Liver (tissue), 9 donors: ENCODE data around the gene MIOX. TPM values are rescaled to one million over a fixed set of nuclear protein-coding genes. Genes with fewer than 3 reads are reported as not detected.

Experiments used
- DNase-seq: peaks from one replicate; pipeline ENCODE4 v3.0.0-alpha.2; 2017; ENCODE audit warnings: low spot score
- H3K27ac ChIP-seq, 2 donors: one replicate each; pipeline ENCODE4 v1.7.0; 2013; ENCODE audit warnings: inconsistent platforms in 2 of 2, low read length in 2 of 2, control low read depth in 1 of 2, low read depth in 1 of 2, mild to moderate bottlenecking in 1 of 2
- H3K27me3 ChIP-seq, 4 donors: one replicate each; pipeline versions ENCODE4 v1.6.1 to v1.7.0; 2013; ENCODE audit warnings: low read length in 3 of 4, inconsistent platforms in 1 of 4, mild to moderate bottlenecking in 1 of 4, moderate library complexity in 1 of 4; ENCODE audit not compliant: control insufficient read depth in 4 of 4, insufficient read depth in 4 of 4
- H3K36me3 ChIP-seq, 4 donors: one replicate each; pipeline versions ENCODE4 v1.6.1 to v1.7.0; 2013; ENCODE audit warnings: low read length in 3 of 4, mild to moderate bottlenecking in 3 of 4, low read depth in 1 of 4, moderate library complexity in 1 of 4; ENCODE audit not compliant: control insufficient read depth in 4 of 4, insufficient read depth in 3 of 4
- H3K4me1 ChIP-seq, 4 donors: one replicate each; pipeline versions ENCODE4 v1.6.1 to v1.7.0; 2013; ENCODE audit warnings: low read length in 3 of 4, mild to moderate bottlenecking in 3 of 4, moderate library complexity in 1 of 4; ENCODE audit not compliant: control insufficient read depth in 4 of 4, insufficient read depth in 4 of 4
- H3K4me3 ChIP-seq, 3 donors: one replicate each; pipeline versions ENCODE4 v1.6.1 to v1.7.0; 2013; ENCODE audit warnings: low read length in 3 of 3, control low read depth in 1 of 3, low read depth in 1 of 3, mild to moderate bottlenecking in 1 of 3
- H3K9ac ChIP-seq, 2 donors: one replicate each; pipeline ENCODE4 v1.7.0; 2013; ENCODE audit warnings: low read length in 2 of 2, mild to moderate bottlenecking in 2 of 2, moderate library complexity in 2 of 2, control low read depth in 1 of 2, low read depth in 1 of 2
- H3K9me3 ChIP-seq, 4 donors: one replicate each; pipeline versions ENCODE4 v1.6.1 to v1.7.0; 2013; ENCODE audit warnings: low read length in 3 of 4; ENCODE audit not compliant: control insufficient read depth in 4 of 4
- ATF3 ChIP-seq: IDR thresholded peaks from 2 replicates; pipeline ENCODE4 v1.6.1; 2016; ENCODE audit warnings: antibody characterized with exemption
- CTCF ChIP-seq: fragments of 150-350 bp; IDR thresholded peaks from 2 replicates; pipeline ENCODE4 v1.5.1; 2017; ENCODE audit warnings: improper control_type of control experiment, low read depth, low read length; ENCODE audit not compliant: missing input control
- EGR1 ChIP-seq, 2 donors: IDR thresholded peaks; 2 replicates each; pipeline ENCODE4 v1.6.1; 2016 to 2018; ENCODE audit warnings: antibody characterized with exemption in 2 of 2, low read depth in 2 of 2
- FOXA1 ChIP-seq: IDR thresholded peaks from 2 replicates; pipeline ENCODE4 v1.6.1; 2016; ENCODE audit warnings: antibody characterized with exemption
- FOXA2 ChIP-seq: IDR thresholded peaks from 2 replicates; pipeline ENCODE4 v1.6.1; 2016; ENCODE audit warnings: antibody characterized with exemption
- GABPA ChIP-seq, 2 donors: IDR thresholded peaks in 1 of 2; conservative IDR thresholded peaks in 1 of 2; 2 replicates each; pipeline ENCODE4 v1.6.1; 2016; ENCODE audit warnings: antibody characterized with exemption in 2 of 2, mild to moderate bottlenecking in 1 of 2, moderate library complexity in 1 of 2
- HNF4A ChIP-seq, 2 donors: conservative IDR thresholded peaks; 2 replicates each; pipeline ENCODE4 v1.6.1; 2016; ENCODE audit warnings: antibody characterized with exemption in 2 of 2, mild to moderate bottlenecking in 2 of 2
- HNF4G ChIP-seq: IDR thresholded peaks from 2 replicates; pipeline ENCODE4 v1.6.1; 2016; ENCODE audit warnings: antibody characterized with exemption
- JUND ChIP-seq, 2 donors: IDR thresholded peaks; 2 replicates each; pipeline ENCODE4 v1.6.1; 2016; ENCODE audit warnings: antibody characterized with exemption in 2 of 2
- NR2F2 ChIP-seq: IDR thresholded peaks from 2 replicates; pipeline ENCODE4 v1.6.1; 2016; ENCODE audit warnings: antibody characterized with exemption
- RAD21 ChIP-seq, 2 donors: IDR thresholded peaks; 2 replicates each; pipeline ENCODE4 v1.6.1; 2016; ENCODE audit warnings: antibody characterized with exemption in 2 of 2, mild to moderate bottlenecking in 2 of 2
- REST ChIP-seq: IDR thresholded peaks from 2 replicates; pipeline ENCODE4 v1.6.1; 2016; ENCODE audit warnings: antibody characterized with exemption, mild to moderate bottlenecking
- RXRA ChIP-seq, 2 donors: IDR thresholded peaks; 2 replicates each; pipeline ENCODE4 v1.6.1; 2017 to 2018; ENCODE audit warnings: antibody characterized with exemption in 2 of 2, mild to moderate bottlenecking in 1 of 2
- SP1 ChIP-seq: IDR thresholded peaks from 2 replicates; pipeline ENCODE4 v1.6.1; 2018; ENCODE audit warnings: antibody characterized with exemption, mild to moderate bottlenecking
- TAF1 ChIP-seq: conservative IDR thresholded peaks from 2 replicates; pipeline ENCODE4 v1.6.1; 2016; ENCODE audit warnings: antibody characterized with exemption, mild to moderate bottlenecking
- YY1 ChIP-seq: IDR thresholded peaks from 2 replicates; pipeline ENCODE4 v1.6.1; 2016; ENCODE audit warnings: antibody characterized with exemption, mild to moderate bottlenecking
- WGBS: extraction: QIAGEN DNeasy Blood & Tissue Kit; methylation state at CpG from one replicate; pipeline ENCODE4 v1.1.7; 2013; 5-methylcytosine and 5-hydroxymethylcytosine counted together
- polyA plus RNA-seq, 2 donors: library from polyadenylated mRNA; stranded (reverse) in 1 of 2; unstranded in 1 of 2; fragments of 200-250 nt in 1 of 2; fragments of >200 nt in 1 of 2; fragmentation: Nextera tagmentation in 1 of 2; extraction: Ambion mirVana in 1 of 2; gene quantifications; one replicate each; pipeline versions ENCODE4 v1.2.1 to v1.2.3, GENCODE V29; 2013 to 2015
- total RNA-seq, 2 donors: library from RNA; depleted of rRNA; stranded (reverse); fragments of >200 nt; gene quantifications; one replicate each; pipeline ENCODE4 v1.2.3, GENCODE V29; 2014
- TF ChIP-seq, protein P1 (sequence below): IDR thresholded peaks from 2 replicates; pipeline ENCODE4 v1.6.1; 2016; ENCODE audit warnings: antibody characterized with exemption
- TF ChIP-seq, protein P2 (sequence below): IDR thresholded peaks from 2 replicates; pipeline ENCODE4 v1.6.1; 2016; ENCODE audit warnings: antibody characterized with exemption
- donor health status: healthy.
- donor health status: healthy.
- donor health status: healthy.
- donor health status: healthy.
- donor health status: healthy.

The MIOX gene
- total and polyA plus RNA-seq, 4 donors = not detected

DNA sequence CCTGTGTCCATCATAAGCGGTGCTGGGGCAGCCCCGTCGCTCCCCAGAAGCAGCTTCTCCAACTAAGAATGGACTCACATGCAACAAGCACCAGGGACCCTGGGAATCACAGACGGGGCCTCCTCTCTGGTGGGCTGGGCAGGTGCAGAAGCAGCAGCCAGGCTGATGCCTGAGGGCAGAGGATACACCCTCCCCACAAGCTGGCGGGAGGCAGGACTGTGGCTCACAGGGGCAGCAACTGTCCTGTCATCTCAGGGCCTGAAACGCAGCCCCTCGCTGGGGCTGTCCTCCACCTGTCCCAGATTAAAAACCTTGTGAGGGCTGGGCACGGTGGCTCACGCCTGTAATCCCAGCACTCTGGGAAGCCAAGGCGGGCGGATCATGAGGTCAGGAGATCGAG is 8.7 kb upstream of the MIOX start (continued):
- TF ChIP-seq REST = no peak
- TF ChIP-seq, protein P1, sequence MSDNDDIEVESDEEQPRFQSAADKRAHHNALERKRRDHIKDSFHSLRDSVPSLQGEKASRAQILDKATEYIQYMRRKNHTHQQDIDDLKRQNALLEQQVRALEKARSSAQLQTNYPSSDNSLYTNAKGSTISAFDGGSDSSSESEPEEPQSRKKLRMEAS = no peak
- no peak for TF ChIP-seq RAD21 (IDR thresholded peaks at IDR 0.05)
- no peak for TF ChIP-seq RXRA (IDR thresholded peaks at IDR 0.05)

- WGBS = 72% methylated on average over 11 of the region's 11 CpGs
- H3K9me3 ChIP-seq = no peaks in the 10 kb centered on the region
- TF ChIP-seq, protein P1 = no peak
- TF ChIP-seq ATF3 (no peak), GABPA (IDR thresholded peaks at IDR 0.05 in 1 of 2, conservative IDR thresholded peaks at IDR 0.05 in 1 of 2) (no peak), JUND (IDR thresholded peaks at IDR 0.05) (no peak), REST (no peak), EGR1 (IDR thresholded peaks at IDR 0.05; ENCODE audit: low read depth in 2 of 2) (no peak), CTCF (no peak), HNF4G (no peak), FOXA1 (no peak), HNF4A (conservative IDR thresholded peaks at IDR 0.05) (no peak), YY1 (no peak), FOXA2 (no peak), RAD21 (IDR thresholded peaks at IDR 0.05) (no peak), NR2F2 (no peak), RXRA (IDR thresholded peaks at IDR 0.05) (no peak), TAF1 (no peak), SP1 (no peak)
- TF ChIP-seq, protein P2, sequence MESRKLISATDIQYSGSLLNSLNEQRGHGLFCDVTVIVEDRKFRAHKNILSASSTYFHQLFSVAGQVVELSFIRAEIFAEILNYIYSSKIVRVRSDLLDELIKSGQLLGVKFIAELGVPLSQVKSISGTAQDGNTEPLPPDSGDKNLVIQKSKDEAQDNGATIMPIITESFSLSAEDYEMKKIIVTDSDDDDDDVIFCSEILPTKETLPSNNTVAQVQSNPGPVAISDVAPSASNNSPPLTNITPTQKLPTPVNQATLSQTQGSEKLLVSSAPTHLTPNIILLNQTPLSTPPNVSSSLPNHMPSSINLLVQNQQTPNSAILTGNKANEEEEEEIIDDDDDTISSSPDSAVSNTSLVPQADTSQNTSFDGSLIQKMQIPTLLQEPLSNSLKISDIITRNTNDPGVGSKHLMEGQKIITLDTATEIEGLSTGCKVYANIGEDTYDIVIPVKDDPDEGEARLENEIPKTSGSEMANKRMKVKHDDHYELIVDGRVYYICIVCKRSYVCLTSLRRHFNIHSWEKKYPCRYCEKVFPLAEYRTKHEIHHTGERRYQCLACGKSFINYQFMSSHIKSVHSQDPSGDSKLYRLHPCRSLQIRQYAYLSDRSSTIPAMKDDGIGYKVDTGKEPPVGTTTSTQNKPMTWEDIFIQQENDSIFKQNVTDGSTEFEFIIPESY = no peak
Observed at GRCh38 chr22:50479721-50480120, 6.9 kb upstream of the MIOX start.

More at GRCh38 chr22:50479721-50480120, 6.9 kb upstream of the MIOX start:
- no peak for DNase-seq
- no peak overlapping the region for H3K27ac ChIP-seq
- no peaks in the 10 kb centered on the region for H3K27me3 ChIP-seq
- no peak overlapping the region for H3K4me3 ChIP-seq
- H3K9ac ChIP-seq = no peak overlapping the region
- H3K36me3 ChIP-seq = peaks cover 0 to 1% (median 0%) of the 10 kb centered on the region in 4 donors
- H3K4me1 ChIP-seq = peaks cover 4 to 27% (median 7%) of the 10 kb centered on the region in 4 donors
